ENCODE results near the gene SDF4. TPM values are rescaled to one million over a fixed set of nuclear protein-coding genes. Genes with fewer than 3 reads are reported as not detected.
A peak's percentile ranks its signal among the peaks of the same experiment; 100 is the strongest.

The SDF4 gene
- total and polyA plus RNA-seq, 11 donors, result 102 to 212 (median 120) TPM

DNA sequence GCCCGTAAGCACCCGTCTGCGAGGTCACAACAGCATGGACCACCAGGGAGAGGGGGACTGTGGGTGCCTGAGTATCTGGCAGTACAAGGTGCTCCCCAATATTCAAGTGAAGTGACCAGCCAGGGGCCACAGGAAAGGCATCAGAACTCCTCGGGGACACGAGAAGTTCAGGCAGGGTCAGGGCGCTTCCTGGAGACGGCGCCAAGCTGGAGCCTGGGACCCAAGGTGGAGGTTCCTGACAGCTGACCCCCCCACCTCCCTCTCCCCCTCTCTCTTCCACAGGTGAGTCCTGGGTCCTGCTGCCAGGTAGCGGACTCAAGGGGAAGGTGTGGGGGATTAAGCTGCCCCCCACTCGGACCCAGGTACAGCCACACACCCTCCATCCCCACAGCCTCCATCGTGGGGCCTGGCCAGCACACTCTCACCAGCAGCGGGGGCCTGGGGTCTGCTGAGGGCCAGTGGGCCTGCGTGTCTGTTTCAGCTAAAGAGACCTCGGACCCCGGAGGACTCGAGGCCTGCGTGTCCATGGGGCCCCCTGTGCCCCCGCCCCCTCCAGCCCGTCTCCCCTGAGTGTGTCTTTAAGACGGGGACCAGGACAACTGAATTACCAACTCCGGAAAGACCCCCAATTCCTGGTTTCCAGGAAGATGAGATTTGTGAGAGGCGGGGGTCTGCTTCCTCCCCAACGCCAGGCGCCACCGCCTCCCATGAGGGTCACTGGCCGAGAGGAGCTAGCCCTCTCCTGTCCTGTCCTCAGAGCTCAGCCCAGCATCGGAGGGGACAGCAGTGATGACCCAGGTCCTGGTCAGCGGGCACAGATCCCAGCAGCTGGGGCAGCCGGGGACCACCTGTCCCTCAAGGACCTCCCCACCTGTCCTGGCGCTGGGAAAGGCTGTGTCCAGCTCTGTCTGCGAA lies 31.6 kb downstream of the SDF4 start:
- Histone ChIP-seq H3K27ac (peak overlapping the region in 1 of 12 donors; percentile 64), H3K36me3 (no peaks in the 10 kb centered on the region), H3K27me3 (peaks cover 0 to 34% (median 5%) of the 10 kb centered on the region in 9 donors), H3K9me3 (peaks cover 0 to 7% (median 0%) of the 10 kb centered on the region in 12 donors), H3K4me1 (peaks cover 0 to 13% (median 8%) of the 10 kb centered on the region in 12 donors), H3K4me3 (peak overlapping the region in 9 of 12 donors; percentile 46 to 62 (median 56))
- 71 to 80% (median 73%) methylated on average over 8 to 31 of the region's 31 CpGs for WGBS, 4 donors
- DNase-seq (peak in 4 of 5 donors; percentile 19 to 43 (median 26)), ATAC-seq (peak in 2 of 4 donors; percentile 3 to 34)
- intact Hi-C loops (cut with DNase I), result loop anchor here in 2 of 10 donors (5.0 kb wide), 2 partner anchors 38 to 43 kb away; no protein-coding TSS in a partner anchor
- TF ChIP-seq, protein P1, sequence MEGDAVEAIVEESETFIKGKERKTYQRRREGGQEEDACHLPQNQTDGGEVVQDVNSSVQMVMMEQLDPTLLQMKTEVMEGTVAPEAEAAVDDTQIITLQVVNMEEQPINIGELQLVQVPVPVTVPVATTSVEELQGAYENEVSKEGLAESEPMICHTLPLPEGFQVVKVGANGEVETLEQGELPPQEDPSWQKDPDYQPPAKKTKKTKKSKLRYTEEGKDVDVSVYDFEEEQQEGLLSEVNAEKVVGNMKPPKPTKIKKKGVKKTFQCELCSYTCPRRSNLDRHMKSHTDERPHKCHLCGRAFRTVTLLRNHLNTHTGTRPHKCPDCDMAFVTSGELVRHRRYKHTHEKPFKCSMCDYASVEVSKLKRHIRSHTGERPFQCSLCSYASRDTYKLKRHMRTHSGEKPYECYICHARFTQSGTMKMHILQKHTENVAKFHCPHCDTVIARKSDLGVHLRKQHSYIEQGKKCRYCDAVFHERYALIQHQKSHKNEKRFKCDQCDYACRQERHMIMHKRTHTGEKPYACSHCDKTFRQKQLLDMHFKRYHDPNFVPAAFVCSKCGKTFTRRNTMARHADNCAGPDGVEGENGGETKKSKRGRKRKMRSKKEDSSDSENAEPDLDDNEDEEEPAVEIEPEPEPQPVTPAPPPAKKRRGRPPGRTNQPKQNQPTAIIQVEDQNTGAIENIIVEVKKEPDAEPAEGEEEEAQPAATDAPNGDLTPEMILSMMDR (IDR thresholded peaks at IDR 0.05), result no peak

GRCh38 chr1:1199141-1199960 lies 32.5 kb downstream of the SDF4 start:
- Histone ChIP-seq H3K4me3 (no peak overlapping the region), H3K27me3 (peaks cover 0 to 28% (median 5%) of the 10 kb centered on the region in 9 donors), H3K27ac (no peak overlapping the region), H3K4me1 (peaks cover 0 to 13% (median 8%) of the 10 kb centered on the region in 12 donors), H3K9me3 (peaks cover 0 to 16% (median 0%) of the 10 kb centered on the region in 12 donors), H3K36me3 (no peaks in the 10 kb centered on the region)
- TF ChIP-seq, protein P1 (IDR thresholded peaks at IDR 0.05), result no peak
- no peak for TF ChIP-seq POLR2A (IDR thresholded peaks at IDR 0.05)
- 85 to 90% (median 87%) methylated on average over 11 to 22 of the region's 22 CpGs for WGBS, 4 donors
- DNase-seq (peak in 4 of 5 donors; percentile 5 to 52 (median 18)), ATAC-seq (no peak)
- intact Hi-C loops (cut with DNase I), result loop anchor here in 1 of 10 donors (5.0 kb wide), 1 partner anchor 42 kb away; no protein-coding TSS in a partner anchor

DNA sequence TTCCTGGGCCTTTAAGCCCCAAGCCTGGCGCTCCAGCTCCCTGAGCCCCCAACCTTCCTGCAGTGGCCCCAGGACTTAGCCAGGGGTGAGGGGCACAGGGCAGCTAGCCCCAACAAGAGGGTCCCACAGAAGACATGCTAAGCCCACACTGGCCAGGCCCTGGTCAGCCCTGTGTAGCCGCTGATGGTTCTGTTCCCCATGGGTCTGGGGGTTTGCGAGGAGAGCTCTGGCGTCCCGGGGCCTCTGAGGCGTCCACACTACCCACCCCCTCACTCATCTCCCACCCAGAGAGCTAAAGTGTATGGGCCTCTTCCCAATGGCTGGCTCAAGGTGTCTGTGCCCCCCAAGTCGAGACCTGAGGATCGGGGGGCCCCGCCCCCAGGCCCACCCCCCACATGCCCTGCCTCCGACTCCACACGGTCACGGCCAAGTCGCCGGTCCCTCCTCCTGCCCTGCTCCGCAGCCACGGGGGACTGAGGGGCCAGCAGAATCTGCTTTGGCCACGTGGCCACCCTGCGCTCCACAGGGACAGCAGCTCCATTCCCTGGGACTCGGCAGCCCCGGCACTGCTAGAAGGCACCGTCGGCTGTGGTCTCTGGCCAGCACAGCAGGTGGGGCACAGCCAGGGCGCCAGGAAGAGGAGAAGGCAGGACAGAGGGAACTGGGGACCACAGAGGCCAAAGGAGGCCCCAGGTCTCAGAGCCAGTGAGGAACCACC lies 33.2 kb downstream of the SDF4 start:
- Histone ChIP-seq H3K27me3 (peaks cover 0 to 24% (median 5%) of the 10 kb centered on the region in 9 donors), H3K4me3 (no peak overlapping the region), H3K9me3 (peaks cover 0 to 17% (median 0%) of the 10 kb centered on the region in 12 donors), H3K36me3 (no peaks in the 10 kb centered on the region), H3K27ac (no peak overlapping the region), H3K4me1 (peaks cover 0 to 13% (median 8%) of the 10 kb centered on the region in 12 donors)
- no peak for ATAC-seq
- DNase-seq, result peak in 4 of 5 donors; percentile 5 to 48 (median 16)
- WGBS, 4 donors, result 63 to 75% (median 71%) methylated on average over 17 to 23 of the region's 23 CpGs
- intact Hi-C loops (cut with DNase I), result loop anchor here in 1 of 10 donors (5.0 kb wide), 1 partner anchor 41 kb away; no protein-coding TSS in a partner anchor
- TF ChIP-seq POLR2A (IDR thresholded peaks at IDR 0.05), result no peak
- TF ChIP-seq, protein P1 (IDR thresholded peaks at IDR 0.05), result no peak

All from heart left ventricle (tissue), 16 donors.